ENCODE results near the gene PALLD. TPM values are rescaled to one million over a fixed set of nuclear protein-coding genes. Genes with fewer than 3 reads are reported as not detected.

The PALLD gene
- total RNA-seq, 2 experiments from 2014 or later, result 1.2 to 1.3 TPM

DNA sequence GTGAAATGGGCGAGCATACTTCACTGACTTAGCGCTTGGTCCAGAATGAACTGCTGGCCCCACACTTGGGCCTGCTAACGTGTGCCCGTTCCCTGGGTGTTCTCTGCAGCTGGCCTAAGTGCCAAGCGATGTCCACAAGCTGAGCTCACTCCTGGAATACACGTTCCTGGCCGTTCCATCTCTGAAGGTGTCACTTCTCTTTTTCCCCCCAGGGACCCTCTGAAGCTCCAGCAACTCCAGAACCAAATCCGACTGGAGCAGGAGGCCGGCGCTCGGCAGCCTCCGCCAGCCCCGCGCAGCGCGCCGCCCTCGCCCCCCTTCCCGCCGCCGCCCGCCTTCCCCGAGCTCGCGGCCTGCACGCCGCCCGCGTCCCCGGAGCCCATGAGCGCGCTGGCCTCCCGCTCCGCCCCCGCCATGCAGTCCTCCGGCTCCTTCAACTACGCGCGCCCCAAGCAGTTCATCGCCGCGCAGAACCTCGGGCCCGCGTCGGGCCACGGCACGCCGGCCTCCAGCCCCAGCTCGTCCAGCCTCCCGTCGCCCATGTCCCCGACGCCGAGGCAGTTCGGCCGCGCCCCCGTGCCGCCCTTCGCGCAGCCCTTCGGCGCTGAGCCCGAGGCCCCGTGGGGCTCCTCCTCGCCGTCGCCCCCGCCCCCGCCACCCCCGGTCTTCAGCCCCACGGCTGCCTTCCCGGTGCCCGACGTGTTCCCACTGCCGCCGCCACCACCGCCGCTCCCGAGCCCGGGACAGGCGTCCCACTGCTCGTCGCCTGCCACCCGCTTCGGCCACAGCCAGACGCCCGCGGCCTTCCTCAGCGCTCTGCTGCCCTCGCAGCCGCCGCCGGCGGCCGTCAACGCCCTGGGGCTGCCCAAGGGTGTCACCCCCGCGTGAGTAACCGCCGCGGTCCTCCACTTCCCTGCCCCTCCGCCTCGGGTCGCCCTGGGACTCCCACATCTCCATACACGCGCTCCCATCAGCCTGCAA, 380.9 kb downstream of the PALLD start:
- Mint-ChIP-seq H3K4me1 (ENCODE audit: low read depth) (peaks cover 3% of the 10 kb centered on the region), H3K9me3 (ENCODE audit: insufficient read depth) (no peaks in the 10 kb centered on the region), H3K27ac (no peak overlapping the region), H3K27me3 (ENCODE audit: low read depth) (peaks cover 60% of the 10 kb centered on the region), H3K4me3 (peak overlapping the region; percentile 57), H3K36me3 (ENCODE audit: low read depth) (no peaks in the 10 kb centered on the region)
- ATAC-seq (peak; percentile 81), DNase-seq (peak; percentile 27)
- POLR2A ChIA-PET, result no interaction called here
- CTCF ChIA-PET, result no interaction called here

GRCh38 chr4:168878623-168879022, 381.8 kb downstream of the PALLD start:
- peak overlapping the region; percentile 57 for H3K4me3 Mint-ChIP-seq
- ATAC-seq (no peak), DNase-seq (no peak)
- H3K4me1 Mint-ChIP-seq (ENCODE audit: low read depth), result peaks cover 3% of the 10 kb centered on the region
- H3K27me3 Mint-ChIP-seq (ENCODE audit: low read depth), result peaks cover 59% of the 10 kb centered on the region
- H3K9me3 Mint-ChIP-seq (ENCODE audit: insufficient read depth), result no peaks in the 10 kb centered on the region
- no peaks in the 10 kb centered on the region for H3K36me3 Mint-ChIP-seq (ENCODE audit: low read depth)
- CTCF ChIA-PET, result no interaction called here
- POLR2A ChIA-PET, result no interaction called here
- no peak overlapping the region for H3K27ac Mint-ChIP-seq

GRCh38 chr4:168879188-168879587, 382.3 kb downstream of the PALLD start:
- Mint-ChIP-seq H3K9me3 (ENCODE audit: insufficient read depth) (no peaks in the 10 kb centered on the region), H3K27ac (no peak overlapping the region), H3K4me1 (ENCODE audit: low read depth) (peaks cover 3% of the 10 kb centered on the region), H3K27me3 (ENCODE audit: low read depth) (peaks cover 54% of the 10 kb centered on the region), H3K4me3 (no peak overlapping the region), H3K36me3 (ENCODE audit: low read depth) (no peaks in the 10 kb centered on the region)
- ChIA-PET POLR2A (no interaction called here), CTCF (interaction anchor here (1.3 kb wide), 1 partner anchor 27 kb away, joined by 4 read pairs; no protein-coding TSS in a partner anchor)
- ATAC-seq, result no peak
- DNase-seq, result no peak

GRCh38 chr4:168880072-168880675, 383.3 kb downstream of the PALLD start:
- H3K27me3 Mint-ChIP-seq (ENCODE audit: low read depth), result peaks cover 50% of the 10 kb centered on the region
- H3K27ac Mint-ChIP-seq, result no peak overlapping the region
- H3K4me1 Mint-ChIP-seq (ENCODE audit: low read depth), result peaks cover 3% of the 10 kb centered on the region
- ATAC-seq (no peak), DNase-seq (no peak)
- POLR2A ChIA-PET, result no interaction called here
- H3K36me3 Mint-ChIP-seq (ENCODE audit: low read depth), result no peaks in the 10 kb centered on the region
- no peaks in the 10 kb centered on the region for H3K9me3 Mint-ChIP-seq (ENCODE audit: insufficient read depth)
- H3K4me3 Mint-ChIP-seq, result no peak overlapping the region
- CTCF ChIA-PET, result interaction anchor here (0.8 to 1.3 kb wide), 2 partner anchors 28 to 43 kb away, joined by 3 to 4 read pairs; no protein-coding TSS in a partner anchor

- H3K9me3 Mint-ChIP-seq (ENCODE audit: insufficient read depth), result no peaks in the 10 kb centered on the region
- no peak for DNase-seq
- H3K4me1 Mint-ChIP-seq (ENCODE audit: low read depth), result peaks cover 3% of the 10 kb centered on the region
- H3K4me3 Mint-ChIP-seq, result no peak overlapping the region
- H3K27ac Mint-ChIP-seq, result no peak overlapping the region
- ChIA-PET CTCF (interaction anchor here (0.8 kb wide), 1 partner anchor 42 kb away, joined by 3 read pairs; no protein-coding TSS in a partner anchor), POLR2A (no interaction called here)
- no peak for ATAC-seq
- H3K36me3 Mint-ChIP-seq (ENCODE audit: low read depth), result no peaks in the 10 kb centered on the region
- H3K27me3 Mint-ChIP-seq (ENCODE audit: low read depth), result peaks cover 45% of the 10 kb centered on the region
Measured at GRCh38 chr4:168880811-168881595, 384.2 kb downstream of the PALLD start.

- no peak for DNase-seq
- no peak overlapping the region for H3K27ac Mint-ChIP-seq
- peaks cover 37% of the 10 kb centered on the region for H3K27me3 Mint-ChIP-seq (ENCODE audit: low read depth)
- H3K4me3 Mint-ChIP-seq, result no peak overlapping the region
- no peaks in the 10 kb centered on the region for H3K9me3 Mint-ChIP-seq (ENCODE audit: insufficient read depth)
- H3K36me3 Mint-ChIP-seq (ENCODE audit: low read depth), result no peaks in the 10 kb centered on the region
- ATAC-seq, result no peak
- ChIA-PET POLR2A (no interaction called here), CTCF (no interaction called here)
- H3K4me1 Mint-ChIP-seq (ENCODE audit: low read depth), result peaks cover 3% of the 10 kb centered on the region
Measured at GRCh38 chr4:168881781-168882420, 385.0 kb downstream of the PALLD start.

GRCh38 chr4:168882650-168883233, 385.9 kb downstream of the PALLD start:
- Mint-ChIP-seq H3K36me3 (ENCODE audit: low read depth) (no peaks in the 10 kb centered on the region), H3K4me3 (no peak overlapping the region), H3K27me3 (ENCODE audit: low read depth) (peaks cover 30% of the 10 kb centered on the region), H3K27ac (no peak overlapping the region), H3K9me3 (ENCODE audit: insufficient read depth) (no peaks in the 10 kb centered on the region), H3K4me1 (ENCODE audit: low read depth) (peaks cover 3% of the 10 kb centered on the region)
- ChIA-PET CTCF (no interaction called here), POLR2A (no interaction called here)
- DNase-seq, result no peak
- no peak for ATAC-seq

DNA sequence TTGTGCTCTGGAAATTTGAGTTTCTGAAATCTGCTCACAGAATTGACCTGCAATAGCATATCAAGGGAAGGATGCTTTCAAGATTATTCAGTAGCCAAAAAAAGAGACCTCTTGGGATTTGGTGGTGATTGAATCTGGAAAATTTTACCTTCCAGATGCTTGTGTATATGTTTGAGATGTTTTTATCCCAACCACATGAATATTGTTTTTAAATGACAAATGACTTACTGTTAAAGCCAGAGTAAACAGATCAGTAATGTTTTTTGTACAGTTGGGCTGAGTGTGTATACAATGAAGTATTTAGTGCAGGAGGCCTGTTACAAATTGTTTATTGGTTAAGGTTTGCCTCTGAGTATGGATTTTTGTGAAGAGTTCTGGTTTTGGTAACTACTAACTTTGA, 386.7 kb downstream of the PALLD start:
- H3K27me3 Mint-ChIP-seq (ENCODE audit: low read depth), result peaks cover 27% of the 10 kb centered on the region
- CTCF ChIA-PET, result no interaction called here
- no peak overlapping the region for H3K4me3 Mint-ChIP-seq
- DNase-seq (no peak), ATAC-seq (no peak)
- POLR2A ChIA-PET, result no interaction called here
- no peaks in the 10 kb centered on the region for H3K9me3 Mint-ChIP-seq (ENCODE audit: insufficient read depth)
- H3K4me1 Mint-ChIP-seq (ENCODE audit: low read depth), result peaks cover under 1% of the 10 kb centered on the region
- no peak overlapping the region for H3K27ac Mint-ChIP-seq
- no peaks in the 10 kb centered on the region for H3K36me3 Mint-ChIP-seq (ENCODE audit: low read depth)

- Mint-ChIP-seq H3K9me3 (ENCODE audit: insufficient read depth) (no peaks in the 10 kb centered on the region), H3K36me3 (ENCODE audit: low read depth) (no peaks in the 10 kb centered on the region), H3K4me3 (no peak overlapping the region), H3K27me3 (ENCODE audit: low read depth) (peaks cover 19% of the 10 kb centered on the region), H3K27ac (no peak overlapping the region), H3K4me1 (ENCODE audit: low read depth) (no peaks in the 10 kb centered on the region)
- ChIA-PET CTCF (no interaction called here), POLR2A (no interaction called here)
- no peak for DNase-seq
- no peak for ATAC-seq
Measured at GRCh38 chr4:168884251-168885124, 387.6 kb downstream of the PALLD start.

GRCh38 chr4:168885400-168885799, 388.5 kb downstream of the PALLD start:
- Mint-ChIP-seq H3K27me3 (ENCODE audit: low read depth) (peaks cover 10% of the 10 kb centered on the region), H3K9me3 (ENCODE audit: insufficient read depth) (no peaks in the 10 kb centered on the region), H3K36me3 (ENCODE audit: low read depth) (no peaks in the 10 kb centered on the region), H3K4me1 (ENCODE audit: low read depth) (no peaks in the 10 kb centered on the region), H3K4me3 (no peak overlapping the region), H3K27ac (no peak overlapping the region)
- DNase-seq, result no peak
- CTCF ChIA-PET, result no interaction called here
- POLR2A ChIA-PET, result no interaction called here
- ATAC-seq, result no peak

DNA sequence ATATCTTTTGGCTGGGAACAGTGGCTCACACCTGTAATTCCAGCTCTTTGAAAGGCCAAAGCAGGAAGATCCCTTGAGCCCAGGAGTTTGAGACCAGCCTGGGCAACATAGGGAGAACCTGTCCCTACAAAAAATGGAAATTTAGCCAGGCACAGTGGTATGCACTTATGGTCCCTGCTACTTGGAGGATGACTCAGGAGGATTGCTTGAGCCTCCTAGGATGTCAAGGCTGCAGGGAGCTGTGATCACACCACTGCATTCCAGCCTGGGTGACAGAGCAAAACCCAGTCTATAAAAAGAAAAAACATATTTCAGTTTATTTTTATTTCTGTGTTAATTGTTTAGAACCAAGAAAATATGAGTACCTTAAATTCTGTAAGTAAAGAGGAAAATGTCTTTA, 389.5 kb downstream of the PALLD start:
- Mint-ChIP-seq H3K4me1 (ENCODE audit: low read depth) (no peaks in the 10 kb centered on the region), H3K9me3 (ENCODE audit: insufficient read depth) (no peaks in the 10 kb centered on the region), H3K27me3 (ENCODE audit: low read depth) (peaks cover 4% of the 10 kb centered on the region), H3K27ac (no peak overlapping the region), H3K36me3 (ENCODE audit: low read depth) (no peaks in the 10 kb centered on the region), H3K4me3 (no peak overlapping the region)
- ATAC-seq (no peak), DNase-seq (no peak)
- ChIA-PET POLR2A (no interaction called here), CTCF (no interaction called here)
